ENCODE results near the gene CLRN1.

Gene CLRN1

DNA sequence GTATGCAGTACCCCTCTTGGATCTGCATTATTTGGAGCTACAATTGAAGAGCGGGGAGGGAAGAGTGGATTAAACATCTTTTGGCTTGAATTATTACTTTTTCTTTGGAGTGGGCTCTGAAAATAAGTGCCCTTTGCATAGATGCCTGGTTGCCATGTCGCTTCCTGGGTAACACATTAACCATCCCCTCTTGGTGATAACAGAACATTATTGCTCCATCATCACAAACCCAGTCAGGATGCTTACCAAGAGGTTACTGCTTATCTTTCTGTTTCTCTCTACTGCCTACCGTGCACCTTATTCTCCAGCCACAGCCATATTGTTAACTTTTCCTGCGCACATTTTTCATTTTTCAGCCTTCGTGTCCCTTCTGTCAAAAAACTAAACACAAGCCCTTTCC lies 42.7 kb upstream of the CLRN1 start:
- TF ChIP-seq, protein P1, sequence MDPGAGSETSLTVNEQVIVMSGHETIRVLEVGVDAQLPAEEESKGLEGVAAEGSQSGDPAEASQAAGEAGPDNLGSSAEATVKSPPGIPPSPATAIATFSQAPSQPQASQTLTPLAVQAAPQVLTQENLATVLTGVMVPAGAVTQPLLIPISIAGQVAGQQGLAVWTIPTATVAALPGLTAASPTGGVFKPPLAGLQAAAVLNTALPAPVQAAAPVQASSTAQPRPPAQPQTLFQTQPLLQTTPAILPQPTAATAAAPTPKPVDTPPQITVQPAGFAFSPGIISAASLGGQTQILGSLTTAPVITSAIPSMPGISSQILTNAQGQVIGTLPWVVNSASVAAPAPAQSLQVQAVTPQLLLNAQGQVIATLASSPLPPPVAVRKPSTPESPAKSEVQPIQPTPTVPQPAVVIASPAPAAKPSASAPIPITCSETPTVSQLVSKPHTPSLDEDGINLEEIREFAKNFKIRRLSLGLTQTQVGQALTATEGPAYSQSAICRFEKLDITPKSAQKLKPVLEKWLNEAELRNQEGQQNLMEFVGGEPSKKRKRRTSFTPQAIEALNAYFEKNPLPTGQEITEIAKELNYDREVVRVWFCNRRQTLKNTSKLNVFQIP (CRISPR knock-in tag; IDR thresholded peaks at IDR 0.05; ENCODE audit: borderline replicate concordance, low read depth): no peak
- no peak for TF ChIP-seq ARNTL (CRISPR knock-in tag; IDR thresholded peaks at IDR 0.05; ENCODE audit: borderline replicate concordance, low read depth)
- TF ChIP-seq TOX (CRISPR knock-in tag; IDR thresholded peaks at IDR 0.05; ENCODE audit: borderline replicate concordance): no peak
- no peak for TF ChIP-seq GLIS3 (CRISPR knock-in tag; IDR thresholded peaks at IDR 0.05)
- TF ChIP-seq RARB (CRISPR knock-in tag; IDR thresholded peaks at IDR 0.05): no peak
- TF ChIP-seq, protein P2, sequence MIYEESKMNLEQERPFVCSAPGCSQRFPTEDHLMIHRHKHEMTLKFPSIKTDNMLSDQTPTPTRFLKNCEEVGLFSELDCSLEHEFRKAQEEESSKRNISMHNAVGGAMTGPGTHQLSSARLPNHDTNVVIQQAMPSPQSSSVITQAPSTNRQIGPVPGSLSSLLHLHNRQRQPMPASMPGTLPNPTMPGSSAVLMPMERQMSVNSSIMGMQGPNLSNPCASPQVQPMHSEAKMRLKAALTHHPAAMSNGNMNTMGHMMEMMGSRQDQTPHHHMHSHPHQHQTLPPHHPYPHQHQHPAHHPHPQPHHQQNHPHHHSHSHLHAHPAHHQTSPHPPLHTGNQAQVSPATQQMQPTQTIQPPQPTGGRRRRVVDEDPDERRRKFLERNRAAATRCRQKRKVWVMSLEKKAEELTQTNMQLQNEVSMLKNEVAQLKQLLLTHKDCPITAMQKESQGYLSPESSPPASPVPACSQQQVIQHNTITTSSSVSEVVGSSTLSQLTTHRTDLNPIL (CRISPR knock-in tag; IDR thresholded peaks at IDR 0.05; ENCODE audit: low read depth): no peak
- no peak for TF ChIP-seq CSDC2 (CRISPR knock-in tag; IDR thresholded peaks at IDR 0.05)
- TF ChIP-seq SNAI2 (CRISPR knock-in tag; IDR thresholded peaks at IDR 0.05): no peak
- TF ChIP-seq ISL1 (CRISPR knock-in tag; IDR thresholded peaks at IDR 0.05): no peak
- no peak for TF ChIP-seq ZFP3 (CRISPR knock-in tag; IDR thresholded peaks at IDR 0.05)
- TF ChIP-seq, protein P3, sequence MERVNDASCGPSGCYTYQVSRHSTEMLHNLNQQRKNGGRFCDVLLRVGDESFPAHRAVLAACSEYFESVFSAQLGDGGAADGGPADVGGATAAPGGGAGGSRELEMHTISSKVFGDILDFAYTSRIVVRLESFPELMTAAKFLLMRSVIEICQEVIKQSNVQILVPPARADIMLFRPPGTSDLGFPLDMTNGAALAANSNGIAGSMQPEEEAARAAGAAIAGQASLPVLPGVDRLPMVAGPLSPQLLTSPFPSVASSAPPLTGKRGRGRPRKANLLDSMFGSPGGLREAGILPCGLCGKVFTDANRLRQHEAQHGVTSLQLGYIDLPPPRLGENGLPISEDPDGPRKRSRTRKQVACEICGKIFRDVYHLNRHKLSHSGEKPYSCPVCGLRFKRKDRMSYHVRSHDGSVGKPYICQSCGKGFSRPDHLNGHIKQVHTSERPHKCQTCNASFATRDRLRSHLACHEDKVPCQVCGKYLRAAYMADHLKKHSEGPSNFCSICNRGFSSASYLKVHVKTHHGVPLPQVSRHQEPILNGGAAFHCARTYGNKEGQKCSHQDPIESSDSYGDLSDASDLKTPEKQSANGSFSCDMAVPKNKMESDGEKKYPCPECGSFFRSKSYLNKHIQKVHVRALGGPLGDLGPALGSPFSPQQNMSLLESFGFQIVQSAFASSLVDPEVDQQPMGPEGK (CRISPR knock-in tag; IDR thresholded peaks at IDR 0.05; ENCODE audit: borderline replicate concordance): no peak
- TF ChIP-seq, protein P4, sequence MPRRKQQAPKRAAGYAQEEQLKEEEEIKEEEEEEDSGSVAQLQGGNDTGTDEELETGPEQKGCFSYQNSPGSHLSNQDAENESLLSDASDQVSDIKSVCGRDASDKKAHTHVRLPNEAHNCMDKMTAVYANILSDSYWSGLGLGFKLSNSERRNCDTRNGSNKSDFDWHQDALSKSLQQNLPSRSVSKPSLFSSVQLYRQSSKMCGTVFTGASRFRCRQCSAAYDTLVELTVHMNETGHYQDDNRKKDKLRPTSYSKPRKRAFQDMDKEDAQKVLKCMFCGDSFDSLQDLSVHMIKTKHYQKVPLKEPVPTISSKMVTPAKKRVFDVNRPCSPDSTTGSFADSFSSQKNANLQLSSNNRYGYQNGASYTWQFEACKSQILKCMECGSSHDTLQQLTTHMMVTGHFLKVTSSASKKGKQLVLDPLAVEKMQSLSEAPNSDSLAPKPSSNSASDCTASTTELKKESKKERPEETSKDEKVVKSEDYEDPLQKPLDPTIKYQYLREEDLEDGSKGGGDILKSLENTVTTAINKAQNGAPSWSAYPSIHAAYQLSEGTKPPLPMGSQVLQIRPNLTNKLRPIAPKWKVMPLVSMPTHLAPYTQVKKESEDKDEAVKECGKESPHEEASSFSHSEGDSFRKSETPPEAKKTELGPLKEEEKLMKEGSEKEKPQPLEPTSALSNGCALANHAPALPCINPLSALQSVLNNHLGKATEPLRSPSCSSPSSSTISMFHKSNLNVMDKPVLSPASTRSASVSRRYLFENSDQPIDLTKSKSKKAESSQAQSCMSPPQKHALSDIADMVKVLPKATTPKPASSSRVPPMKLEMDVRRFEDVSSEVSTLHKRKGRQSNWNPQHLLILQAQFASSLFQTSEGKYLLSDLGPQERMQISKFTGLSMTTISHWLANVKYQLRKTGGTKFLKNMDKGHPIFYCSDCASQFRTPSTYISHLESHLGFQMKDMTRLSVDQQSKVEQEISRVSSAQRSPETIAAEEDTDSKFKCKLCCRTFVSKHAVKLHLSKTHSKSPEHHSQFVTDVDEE (CRISPR knock-in tag; IDR thresholded peaks at IDR 0.05): no peak
- TF ChIP-seq OSR1 (CRISPR knock-in tag; IDR thresholded peaks at IDR 0.05): no peak
- no peak for TF ChIP-seq ESRRG (CRISPR knock-in tag; IDR thresholded peaks at IDR 0.05)
- no peak for TF ChIP-seq ZNF8 (CRISPR knock-in tag; IDR thresholded peaks at IDR 0.05)
- TF ChIP-seq TCF4 (CRISPR knock-in tag; IDR thresholded peaks at IDR 0.05; ENCODE audit: borderline replicate concordance): no peak
- TF ChIP-seq, protein P5, sequence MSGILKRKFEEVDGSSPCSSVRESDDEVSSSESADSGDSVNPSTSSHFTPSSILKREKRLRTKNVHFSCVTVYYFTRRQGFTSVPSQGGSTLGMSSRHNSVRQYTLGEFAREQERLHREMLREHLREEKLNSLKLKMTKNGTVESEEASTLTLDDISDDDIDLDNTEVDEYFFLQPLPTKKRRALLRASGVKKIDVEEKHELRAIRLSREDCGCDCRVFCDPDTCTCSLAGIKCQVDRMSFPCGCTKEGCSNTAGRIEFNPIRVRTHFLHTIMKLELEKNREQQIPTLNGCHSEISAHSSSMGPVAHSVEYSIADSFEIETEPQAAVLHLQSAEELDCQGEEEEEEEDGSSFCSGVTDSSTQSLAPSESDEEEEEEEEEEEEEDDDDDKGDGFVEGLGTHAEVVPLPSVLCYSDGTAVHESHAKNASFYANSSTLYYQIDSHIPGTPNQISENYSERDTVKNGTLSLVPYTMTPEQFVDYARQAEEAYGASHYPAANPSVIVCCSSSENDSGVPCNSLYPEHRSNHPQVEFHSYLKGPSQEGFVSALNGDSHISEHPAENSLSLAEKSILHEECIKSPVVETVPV (CRISPR knock-in tag; IDR thresholded peaks at IDR 0.05): no peak
- no peak for TF ChIP-seq BACH2 (CRISPR knock-in tag; IDR thresholded peaks at IDR 0.05; ENCODE audit: borderline replicate concordance)
- no peak for ATAC-seq

DNA sequence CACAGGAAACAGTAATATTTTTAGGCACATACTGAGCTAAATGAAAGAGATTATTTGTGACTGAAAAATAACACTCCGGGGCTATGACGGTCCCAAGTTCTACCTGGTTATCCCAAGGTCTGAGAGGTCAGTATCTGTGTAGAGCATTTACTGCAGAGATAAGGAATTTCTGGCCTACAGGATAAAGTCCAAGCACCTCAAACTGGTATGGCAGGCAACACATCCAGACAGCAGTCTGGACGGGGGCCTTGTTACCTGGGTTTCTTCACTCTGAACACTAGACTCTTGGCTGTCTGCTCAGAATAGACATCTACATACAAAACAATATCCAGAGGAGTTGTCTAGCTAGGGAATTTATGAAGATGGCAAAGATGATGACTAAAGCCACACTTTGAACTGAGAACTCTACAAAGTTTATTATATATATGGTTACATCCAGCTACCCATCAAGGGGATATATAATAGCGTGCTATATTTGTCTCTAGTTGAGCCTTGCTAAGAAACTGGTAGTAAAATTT lies 42.0 kb upstream of the CLRN1 start:
- ATAC-seq: no peak
- TF ChIP-seq TOX (CRISPR knock-in tag; IDR thresholded peaks at IDR 0.05; ENCODE audit: borderline replicate concordance) (no peak), ZNF565 (CRISPR knock-in tag; conservative IDR thresholded peaks at IDR 0.05; ENCODE audit: low read depth) (no peak), ARNTL (CRISPR knock-in tag; IDR thresholded peaks at IDR 0.05; ENCODE audit: borderline replicate concordance, low read depth) (no peak), ZNF70 (CRISPR knock-in tag; IDR thresholded peaks at IDR 0.05) (no peak), PPARA (CRISPR knock-in tag; IDR thresholded peaks at IDR 0.05; ENCODE audit: borderline replicate concordance) (no peak), CSDC2 (CRISPR knock-in tag; IDR thresholded peaks at IDR 0.05) (no peak), ZC3H10 (CRISPR knock-in tag; IDR thresholded peaks at IDR 0.05) (no peak), TCF4 (CRISPR knock-in tag; IDR thresholded peaks at IDR 0.05; ENCODE audit: borderline replicate concordance) (no peak)
- TF ChIP-seq, protein P1 (CRISPR knock-in tag; IDR thresholded peaks at IDR 0.05; ENCODE audit: borderline replicate concordance, low read depth): no peak
- TF ChIP-seq, protein P4 (CRISPR knock-in tag; IDR thresholded peaks at IDR 0.05): no peak

Data from SK-N-SH treated with all-trans-retinoic acid at 6 μM for 48 hours (cell line).